SU-DHL-6 (cell line): ENCODE measurements around the gene CLIC6.

Experiments used
- H2AFZ ChIP-seq: fragments of 200-600 bp; sonication (generic); 2 replicates; pipeline ENCODE4 v1.6.1; 2014; ENCODE audit warnings: low read depth, mild to moderate bottlenecking, moderate library complexity, mixed read lengths, antibody characterized with exemption, low read length; ENCODE audit not compliant: severe bottlenecking
- H3F3A ChIP-seq: fragments of 200-600 bp; shearing (Covaris generic); 2 replicates; pipeline ENCODE4 v1.6.0; 2016; ENCODE audit warnings: antibody characterized with exemption, mild to moderate bottlenecking; ENCODE audit not compliant: insufficient read depth
- H3K27ac ChIP-seq: fragments of 200-600 bp; sonication (generic); 2 replicates; pipeline ENCODE4 v1.5.1; 2016; ENCODE audit warnings: low read depth, mild to moderate bottlenecking, low read length, moderate library complexity, mixed read lengths
- H3K27me3 ChIP-seq: fragments of 200-600 bp; sonication (generic), shearing (Covaris generic); 2 replicates; pipeline ENCODE4 v1.6.0; 2014; ENCODE audit warnings: mild to moderate bottlenecking, low read length
- H3K36me3 ChIP-seq: fragments of 200-600 bp; sonication (generic); 2 replicates; pipeline ENCODE4 v1.6.1; 2014; ENCODE audit warnings: mild to moderate bottlenecking, low read length, mixed read lengths
- H3K4me2 ChIP-seq: fragments of 300-600, 200-600 bp; shearing (Covaris generic), sonication (generic); 2 replicates; pipeline ENCODE4 v1.6.0; 2014; ENCODE audit warnings: low read length, low read depth, mild to moderate bottlenecking; ENCODE audit not compliant: poor library complexity, severe bottlenecking
- H3K4me3 ChIP-seq: fragments of 200-600 bp; sonication (generic); 2 replicates; pipeline ENCODE4 v1.5.1; 2014; ENCODE audit warnings: antibody characterized with exemption, low read length, mild to moderate bottlenecking, mixed read lengths; ENCODE audit not compliant: insufficient read depth, poor library complexity, severe bottlenecking
- H3K79me2 ChIP-seq: fragments of 200-600 bp; sonication (generic); 2 replicates; pipeline ENCODE4 v1.6.1; 2014; ENCODE audit warnings: mild to moderate bottlenecking, low read length, moderate library complexity; ENCODE audit not compliant: insufficient read depth
- H3K9ac ChIP-seq: fragments of 200-600 bp; sonication (generic); 2 replicates; pipeline ENCODE4 v1.7.0; 2014; ENCODE audit warnings: mild to moderate bottlenecking, low read length
- H3K9me2 ChIP-seq: fragments of 200-600 bp; sonication (generic); replicated peaks from 2 replicates; pipeline ENCODE4 v1.6.1; 2014; ENCODE audit warnings: low read length; ENCODE audit not compliant: insufficient read depth
- H3K9me3 ChIP-seq: fragments of 200-600 bp; sonication (generic); 2 replicates; pipeline ENCODE4 v1.6.1; 2014; ENCODE audit warnings: low read length, mixed read lengths; ENCODE audit not compliant: insufficient read depth
- H4K20me1 ChIP-seq: fragments of 200-600 bp; sonication (generic); 2 replicates; pipeline ENCODE4 v1.6.1; 2014; ENCODE audit warnings: low read depth, mild to moderate bottlenecking, antibody characterized with exemption, low read length, moderate library complexity, mixed read lengths
- CTCF ChIP-seq: fragments of 200-600 bp; sonication (generic); IDR thresholded peaks from one replicate; pipeline ENCODE4 v1.5.1; 2017; ENCODE audit warnings: antibody characterized with exemption, mild to moderate bottlenecking, low read length, moderate library complexity; ENCODE audit not compliant: insufficient read depth, poor library complexity, severe bottlenecking
- EZH2phosphoT487 ChIP-seq: fragments of 200-600 bp; sonication (generic), shearing (Covaris generic); conservative IDR thresholded peaks from 2 replicates; pipeline ENCODE4 v1.6.1; 2018; ENCODE audit warnings: mild to moderate bottlenecking, antibody characterized with exemption, low read length, moderate library complexity, mixed read lengths

CLIC6 gene

DNA sequence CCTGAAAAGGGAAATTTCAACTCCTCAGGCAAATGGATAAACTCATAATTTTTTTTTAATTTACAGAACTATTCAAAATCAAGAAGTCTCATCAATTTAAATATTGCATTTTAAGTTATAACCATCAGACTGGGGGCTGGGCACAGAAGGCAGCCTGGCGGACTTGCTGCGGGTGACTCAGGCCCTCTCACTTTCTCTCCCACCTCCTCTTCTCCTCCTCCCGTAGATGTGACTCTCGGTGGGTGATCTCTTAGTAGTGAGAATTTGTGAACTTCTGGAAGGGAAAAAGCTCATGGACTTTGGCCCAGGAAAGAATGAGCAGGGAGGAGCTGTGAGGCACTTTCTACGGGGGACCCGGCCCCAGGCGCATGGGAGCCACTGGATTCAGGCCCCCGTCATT, 32.9 kb downstream of the CLIC6 start:
- H2AFZ ChIP-seq, result no peak overlapping the region
- no peak overlapping the region for H3K4me2 ChIP-seq
- no peaks in the 10 kb centered on the region for H3K27me3 ChIP-seq
- no peaks in the 10 kb centered on the region for H3K79me2 ChIP-seq
- H3K9me3 ChIP-seq, result no peaks in the 10 kb centered on the region
- TF ChIP-seq EZH2phosphoT487 (no peak), CTCF (no peak)
- no peaks in the 10 kb centered on the region for H3F3A ChIP-seq
- no peak overlapping the region for H3K4me3 ChIP-seq
- H3K36me3 ChIP-seq, result no peaks in the 10 kb centered on the region
- H3K27ac ChIP-seq, result no peak overlapping the region
- H3K9me2 ChIP-seq, result no peaks in the 10 kb centered on the region
- no peaks in the 10 kb centered on the region for H4K20me1 ChIP-seq
- no peak overlapping the region for H3K9ac ChIP-seq

GRCh38 chr21:34702341-34703170, 33.8 kb downstream of the CLIC6 start:
- Histone ChIP-seq H3K36me3 (no peaks in the 10 kb centered on the region), H3K4me3 (no peak overlapping the region)

GRCh38 chr21:34703571-34703970, 34.8 kb downstream of the CLIC6 start:
- no peak overlapping the region for H3K4me3 ChIP-seq
- H2AFZ ChIP-seq, result no peak overlapping the region
- H4K20me1 ChIP-seq, result no peaks in the 10 kb centered on the region
- no peaks in the 10 kb centered on the region for H3F3A ChIP-seq
- H3K79me2 ChIP-seq, result no peaks in the 10 kb centered on the region
- H3K4me2 ChIP-seq, result no peak overlapping the region
- no peaks in the 10 kb centered on the region for H3K36me3 ChIP-seq
- H3K9me2 ChIP-seq, result no peaks in the 10 kb centered on the region
- TF ChIP-seq CTCF (no peak), EZH2phosphoT487 (no peak)
- no peaks in the 10 kb centered on the region for H3K27me3 ChIP-seq
- H3K9me3 ChIP-seq, result no peaks in the 10 kb centered on the region
- H3K9ac ChIP-seq, result no peak overlapping the region
- no peak overlapping the region for H3K27ac ChIP-seq

More at GRCh38 chr21:34702341-34703170, 33.8 kb downstream of the CLIC6 start:
- Histone ChIP-seq H3K9me2 (no peaks in the 10 kb centered on the region), H3K27me3 (no peaks in the 10 kb centered on the region), H3K9ac (no peak overlapping the region), H3K9me3 (no peaks in the 10 kb centered on the region), H2AFZ (no peak overlapping the region), H3K79me2 (no peaks in the 10 kb centered on the region), H3F3A (no peaks in the 10 kb centered on the region), H3K27ac (no peak overlapping the region), H4K20me1 (no peaks in the 10 kb centered on the region), H3K4me2 (no peak overlapping the region)
- no peak for TF ChIP-seq CTCF
- no peak for TF ChIP-seq EZH2phosphoT487
